ENCODE data around the gene NRIP2.

The NRIP2 gene

DNA sequence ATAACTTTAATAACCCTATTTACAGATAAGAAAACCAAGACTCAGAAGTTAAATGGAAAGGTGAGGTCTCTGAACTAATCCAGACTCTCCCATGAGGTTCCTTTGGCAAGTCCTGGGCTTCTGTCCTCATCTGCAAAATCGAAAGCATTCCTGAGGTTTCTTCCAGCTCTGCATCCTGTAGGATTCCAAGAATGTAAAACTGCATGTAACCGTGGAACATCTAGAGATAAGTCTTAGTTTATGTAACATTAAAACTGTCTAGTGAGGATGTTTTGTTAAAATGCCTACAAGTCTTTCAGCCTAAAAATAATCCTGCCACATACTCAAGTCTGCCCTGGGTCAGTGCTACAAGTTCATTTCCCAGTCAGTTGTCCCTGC, 29.7 kb downstream of the NRIP2 start:
- DNase-seq = no peak

- no peak for DNase-seq
Observed at GRCh38 chr12:2804393-2805142, 30.3 kb downstream of the NRIP2 start.

GRCh38 chr12:2803635-2804392, 31.0 kb downstream of the NRIP2 start:
- no peak for DNase-seq

DNA sequence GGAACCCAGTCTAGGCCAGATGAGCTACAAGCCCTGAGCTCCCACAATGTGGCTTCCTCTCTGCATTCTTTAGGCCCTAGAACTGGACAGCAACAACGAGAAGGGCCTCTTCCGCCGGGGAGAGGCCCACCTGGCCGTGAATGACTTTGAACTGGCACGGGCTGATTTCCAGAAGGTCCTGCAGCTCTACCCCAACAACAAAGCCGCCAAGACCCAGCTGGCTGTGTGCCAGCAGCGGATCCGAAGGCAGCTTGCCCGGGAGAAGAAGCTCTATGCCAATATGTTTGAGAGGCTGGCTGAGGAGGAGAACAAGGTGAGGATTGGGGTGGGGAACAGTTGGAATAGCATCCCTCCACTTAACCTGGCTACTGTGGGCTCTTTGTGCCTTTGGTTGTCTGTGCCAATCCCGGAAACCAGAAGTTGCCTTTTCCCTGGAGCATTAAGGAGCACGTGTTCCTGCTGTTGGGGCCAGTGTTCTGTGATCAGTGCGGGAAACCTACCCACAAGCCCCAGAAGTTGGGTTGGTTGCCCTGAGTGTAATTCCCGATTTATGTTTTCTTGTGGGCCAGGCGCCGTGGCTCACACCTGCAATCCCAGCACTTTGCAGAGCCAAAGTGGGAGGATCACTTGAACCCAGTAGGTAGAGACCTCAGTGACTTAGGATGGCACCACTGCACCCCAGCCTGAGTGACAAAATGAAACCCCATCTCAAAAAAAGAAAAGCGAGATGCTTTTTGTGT, 33.6 kb downstream of the NRIP2 start:
- DNase-seq = no peak

DNA sequence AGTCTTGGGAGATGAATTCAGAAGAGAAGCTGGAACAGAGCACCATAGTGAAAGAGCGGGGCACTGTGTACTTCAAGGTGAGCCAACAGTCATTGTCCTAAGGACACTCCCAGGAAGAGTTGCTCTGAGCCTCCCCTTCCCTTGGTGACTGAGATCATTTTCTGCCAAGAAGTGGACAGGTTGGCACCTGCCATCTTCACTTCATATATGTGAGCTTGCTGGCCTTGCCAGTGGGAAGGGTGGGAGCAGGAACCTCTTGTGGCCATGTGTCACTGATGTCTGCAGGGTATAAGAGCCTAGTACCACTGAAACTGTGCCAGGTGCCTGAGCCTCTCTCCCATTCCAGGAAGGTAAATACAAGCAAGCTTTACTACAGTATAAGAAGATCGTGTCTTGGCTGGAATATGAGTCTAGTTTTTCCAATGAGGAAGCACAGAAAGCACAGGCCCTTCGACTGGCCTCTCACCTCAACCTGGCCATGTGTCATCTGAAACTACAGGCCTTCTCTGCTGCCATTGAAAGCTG, 34.7 kb downstream of the NRIP2 start:
- no peak for DNase-seq

- no peak for DNase-seq
Observed at GRCh38 chr12:2797721-2798418, 37.0 kb downstream of the NRIP2 start.

- peak in 2 of 4 experiments; percentile 35 to 36 for DNase-seq
Observed at GRCh38 chr12:2796187-2796666, 38.6 kb downstream of the NRIP2 start.

DNA sequence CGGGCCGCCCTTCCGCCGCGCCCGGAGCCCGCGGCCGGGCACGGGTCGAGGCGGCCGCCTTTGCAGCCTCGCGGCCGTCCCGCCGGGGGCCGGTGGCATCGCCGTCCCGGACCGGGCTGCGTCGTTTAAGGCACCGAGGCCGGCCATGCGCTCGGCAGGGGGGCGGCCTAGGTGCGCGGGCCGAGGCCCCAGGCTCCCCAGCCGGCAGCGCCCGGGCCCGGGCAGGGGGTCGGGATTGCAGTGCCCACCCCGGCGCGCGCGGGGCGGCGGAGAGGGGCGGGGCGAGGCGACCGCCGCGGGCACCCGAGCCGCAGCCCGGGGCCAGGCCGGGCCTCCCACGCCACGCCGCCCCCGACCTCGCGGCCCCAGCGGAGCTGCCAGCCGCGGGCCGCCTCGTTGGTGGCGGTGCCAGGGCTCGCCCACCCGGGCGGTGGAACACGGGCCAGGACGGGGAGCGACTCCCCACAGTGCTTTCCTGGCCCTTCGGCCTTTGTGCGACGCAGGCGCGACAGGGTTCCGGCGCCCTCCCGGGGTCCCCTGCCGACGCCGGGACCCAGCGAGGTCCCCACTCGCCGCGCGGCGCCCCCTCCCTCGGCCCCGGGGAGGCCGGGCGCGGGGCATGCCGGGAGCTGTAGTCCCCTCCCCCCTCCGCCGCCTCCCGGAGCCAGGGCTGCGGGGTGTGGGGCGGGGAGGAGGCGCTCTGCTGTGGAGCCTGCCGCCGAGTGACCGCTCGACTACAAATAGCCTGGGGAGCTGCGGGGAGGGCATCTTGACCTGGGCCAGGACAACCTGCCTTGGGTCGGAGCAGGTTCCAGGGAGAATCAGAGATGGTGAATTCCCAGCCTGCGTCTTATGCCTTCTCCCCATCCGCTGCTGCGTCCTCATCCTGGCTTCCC, 39.3 kb downstream of the NRIP2 start:
- DNase-seq = peak; percentile 57 to 85 (median 70)

DNA sequence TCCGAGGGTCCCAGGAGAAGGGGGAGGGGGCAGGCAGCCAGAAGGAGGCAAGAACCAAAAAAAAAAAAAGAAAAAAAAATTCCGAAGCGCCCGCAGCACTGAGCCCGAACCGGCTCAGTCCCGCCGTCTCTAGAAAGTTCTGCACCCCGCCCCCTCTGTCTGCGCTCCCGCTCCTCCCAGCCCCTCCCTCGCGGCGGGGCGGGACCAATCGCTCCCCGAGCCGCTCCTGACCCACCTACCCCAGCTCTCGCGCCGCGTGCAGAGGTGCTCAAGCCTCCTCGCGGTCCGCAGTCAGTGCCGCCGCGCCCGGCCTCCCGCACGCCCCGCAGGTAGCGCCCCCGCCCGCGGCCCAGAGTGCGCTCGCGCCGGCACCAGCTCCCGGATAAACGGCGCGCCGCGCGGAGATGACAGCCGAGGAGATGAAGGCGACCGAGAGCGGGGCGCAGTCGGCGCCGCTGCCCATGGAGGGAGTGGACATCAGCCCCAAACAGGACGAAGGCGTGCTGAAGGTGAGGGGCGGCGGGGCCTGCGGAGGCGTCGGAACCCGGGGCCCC, 40.0 kb downstream of the NRIP2 start, which contains the start of gene FKBP4:
TSS of gene FKBP4 (plus strand) at position 235 of the 554 bp plus-strand sequence. CDS start at position 405, 170 bp downstream.
- DNase-seq = peak; percentile 82 to 94 (median 87)

DNA sequence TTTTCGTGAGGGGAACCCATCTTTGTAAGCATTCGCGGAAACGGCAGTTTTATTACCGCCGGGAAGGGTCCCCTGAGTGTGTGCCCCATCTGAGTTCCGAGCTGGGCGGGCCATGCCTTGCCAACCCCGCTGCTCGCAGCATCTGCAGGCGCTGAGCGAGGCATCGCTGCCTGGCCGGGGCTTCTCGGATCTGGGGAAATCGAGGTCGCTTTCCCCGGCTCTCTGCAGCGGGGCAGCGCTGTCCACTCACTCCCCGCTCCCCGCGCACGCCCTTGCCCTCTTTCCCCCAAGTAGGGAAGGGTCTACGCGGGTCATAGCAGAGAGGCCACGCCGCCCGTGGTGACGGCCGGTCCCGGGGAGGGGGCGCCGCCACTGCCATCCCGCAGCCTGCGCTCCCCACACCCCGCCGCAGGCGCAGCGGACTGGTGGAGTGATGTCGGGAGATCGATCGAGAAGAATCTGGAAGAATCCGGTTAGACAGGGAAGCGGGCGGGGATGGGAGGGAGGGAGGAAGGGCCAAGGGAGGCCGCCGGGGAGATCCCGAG, 40.6 kb downstream of the NRIP2 start:
- peak in 2 of 4 experiments; percentile 17 to 20 for DNase-seq

GRCh38 chr12:2793561-2793960, 41.3 kb downstream of the NRIP2 start:
- DNase-seq = no peak

- DNase-seq = no peak
Observed at GRCh38 chr12:2792671-2793500, 41.9 kb downstream of the NRIP2 start.

- DNase-seq = no peak
Observed at GRCh38 chr12:2791089-2791488, 43.7 kb downstream of the NRIP2 start.

DNA sequence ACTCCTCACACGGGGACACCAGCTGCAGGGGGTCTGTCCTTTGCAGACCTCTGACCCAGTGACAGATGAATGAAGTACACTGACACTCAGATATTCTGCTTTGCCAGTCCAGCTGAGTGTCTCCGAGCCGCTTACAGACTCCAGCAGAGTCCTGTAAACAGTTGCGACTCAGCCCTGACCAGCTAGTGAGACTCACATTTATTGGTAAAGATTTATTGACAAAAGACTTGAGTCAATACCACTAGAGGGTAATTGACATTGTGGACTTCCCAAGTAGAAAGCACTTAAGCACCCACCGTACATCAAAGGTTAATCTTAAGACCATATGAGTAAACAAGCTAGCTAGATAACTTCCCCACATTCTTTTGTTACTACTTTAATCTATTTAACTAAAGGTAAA, 49.8 kb downstream of the NRIP2 start:
- DNase-seq = no peak

- peak; percentile 51 to 75 (median 66) for DNase-seq
Observed at GRCh38 chr12:2783936-2784600, 50.8 kb downstream of the NRIP2 start.

GRCh38 chr12:2779281-2779680, 55.6 kb downstream of the NRIP2 start:
- DNase-seq = peak; percentile 23 to 61 (median 48)

DNA sequence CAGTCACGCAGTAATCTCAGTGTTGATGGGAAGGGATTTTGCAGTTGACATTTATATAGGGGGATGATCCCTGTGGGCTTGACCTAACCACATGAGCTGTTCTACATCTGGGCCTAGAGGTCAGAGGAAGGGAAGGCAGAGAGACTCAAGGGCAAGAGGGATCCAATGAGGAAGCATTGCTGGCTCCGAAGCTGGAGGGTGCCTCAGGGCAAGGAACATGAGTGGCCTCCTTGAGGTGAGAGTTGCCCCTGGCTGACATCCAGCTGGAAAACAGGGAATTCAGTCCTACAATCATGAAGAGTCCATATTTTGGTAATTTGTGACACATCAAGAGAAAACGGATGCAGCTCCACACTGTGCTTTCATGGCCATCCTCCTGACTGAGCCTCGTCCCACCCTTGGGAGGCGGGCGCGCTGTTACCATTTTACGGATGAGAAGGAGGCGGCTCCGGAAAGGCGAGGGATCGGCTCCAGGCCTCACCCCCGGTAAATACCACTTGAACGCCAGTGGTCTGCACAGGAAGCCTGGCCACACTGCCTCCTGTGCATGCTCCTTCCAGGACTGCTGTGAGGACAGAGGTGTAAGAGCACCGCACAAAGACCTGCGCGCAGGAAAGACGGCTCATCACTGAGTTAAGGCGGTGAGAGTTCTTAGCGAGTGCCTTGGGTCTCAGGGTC, 58.6 kb downstream of the NRIP2 start:
- DNase-seq = no peak

GRCh38 chr12:2775431-2775830, 59.4 kb downstream of the NRIP2 start:
- DNase-seq = no peak
